Measurements from ENCODE around the gene AGPAT3. TPM values are rescaled to one million over a fixed set of nuclear protein-coding genes. Genes with fewer than 3 reads are reported as not detected.

AGPAT3 gene
- total RNA-seq, 2 experiments from 2014 or later, result 80.3 to 93.1 TPM

DNA sequence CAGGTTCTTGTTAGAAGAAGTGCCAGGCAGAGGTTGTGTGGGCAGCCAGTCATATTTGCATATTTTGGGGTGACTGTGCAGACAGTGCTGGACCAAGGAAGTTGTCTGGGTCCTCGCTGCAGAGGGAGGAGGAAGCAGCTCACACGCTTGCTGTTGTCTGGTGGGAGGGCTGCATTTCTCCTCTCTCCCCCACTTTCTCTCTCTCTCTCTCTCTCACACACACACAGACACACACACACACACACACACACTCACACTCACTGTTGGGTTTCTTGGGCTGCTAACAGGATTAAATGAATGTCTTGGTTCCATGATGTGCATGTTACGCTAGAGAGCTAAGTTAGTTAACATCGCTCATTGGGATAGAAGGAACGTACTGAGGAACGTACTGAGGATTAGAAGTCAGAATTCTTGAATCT is 72.9 kb downstream of the AGPAT3 start:
- Mint-ChIP-seq H3K27me3 (no peaks in the 10 kb centered on the region), H3K4me1 (peaks cover 19% of the 10 kb centered on the region), H3K27ac (peak overlapping the region; percentile 11), H3K9me3 (no peaks in the 10 kb centered on the region), H3K36me3 (ENCODE audit: low read depth) (peaks cover 3% of the 10 kb centered on the region), H3K4me3 (no peak overlapping the region)
- POLR2A ChIA-PET, result no interaction called here
- DNase-seq, result no peak
- CTCF ChIA-PET, result interaction anchor here (0.6 to 1.4 kb wide), 6 partner anchors 24 to 767 kb away, joined by 3 to 4 read pairs (median 3); partner anchors contain the start of gene RRP1

- Mint-ChIP-seq H3K9me3 (no peaks in the 10 kb centered on the region), H3K4me1 (peaks cover 19% of the 10 kb centered on the region), H3K27me3 (no peaks in the 10 kb centered on the region), H3K27ac (peak overlapping the region; percentile 84), H3K4me3 (peak overlapping the region; percentile 78), H3K36me3 (ENCODE audit: low read depth) (peaks cover 3% of the 10 kb centered on the region)
- POLR2A ChIA-PET, result interaction anchor here (0.6 kb wide), 1 partner anchor 192 kb away, joined by 3 read pairs; no protein-coding TSS in a partner anchor
- CTCF ChIA-PET, result interaction anchor here (0.6 to 1.4 kb wide), 9 partner anchors 9 to 150 kb away, joined by 3 to 4 read pairs (median 3); partner anchors contain the start of gene RRP1
- DNase-seq, result peak; percentile 94
Measured at GRCh38 chr21:43938751-43939442, 73.9 kb downstream of the AGPAT3 start.

DNA sequence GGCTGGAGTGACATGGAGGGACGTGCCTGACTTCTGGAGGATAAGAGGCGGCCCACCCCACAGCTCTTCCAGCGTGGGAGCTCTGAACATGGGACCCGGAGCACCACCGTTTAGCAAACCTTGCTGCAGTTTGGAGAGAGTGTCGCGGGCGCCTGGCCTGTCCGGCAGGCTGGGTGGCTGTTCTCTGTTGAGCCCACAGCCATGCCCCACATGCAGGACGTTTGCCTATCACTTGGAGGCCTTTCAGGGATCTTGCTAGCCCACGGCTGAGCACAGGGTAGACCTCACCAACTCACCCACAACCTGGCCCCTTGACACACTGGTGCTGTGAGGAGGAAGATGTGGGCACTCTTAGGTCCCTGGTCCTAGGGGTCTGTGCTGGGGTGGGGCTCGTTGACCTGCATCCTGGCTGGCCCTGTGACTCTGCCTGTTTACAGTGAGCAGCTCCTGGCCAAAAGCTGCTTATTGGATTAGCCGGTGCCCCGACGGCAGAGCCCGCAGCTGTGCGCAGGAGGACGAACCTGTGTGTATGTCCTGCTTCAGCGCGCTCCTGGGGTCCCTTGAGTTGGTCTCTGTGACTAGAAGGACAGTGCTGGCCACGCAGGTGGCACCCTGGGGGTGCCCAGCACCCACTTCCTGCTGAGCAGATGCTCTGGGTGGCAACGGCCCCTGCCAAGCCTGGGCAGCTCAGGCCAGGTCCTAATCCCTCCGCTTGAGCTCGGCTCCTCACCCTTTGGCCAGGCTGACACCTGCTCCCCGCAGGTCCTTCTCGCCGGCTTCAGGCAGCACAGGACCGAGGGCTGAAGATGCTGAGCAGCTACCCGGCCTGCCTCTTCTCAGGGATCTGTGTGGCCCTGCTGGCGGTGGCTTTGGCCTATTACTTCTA is 74.7 kb downstream of the AGPAT3 start:
- POLR2A ChIA-PET, result interaction anchor here (0.6 kb wide), 2 partner anchors 16 to 193 kb away, joined by 3 read pairs; no protein-coding TSS in a partner anchor
- no peaks in the 10 kb centered on the region for H3K27me3 Mint-ChIP-seq
- H3K4me3 Mint-ChIP-seq, result peak overlapping the region; percentile 78
- H3K36me3 Mint-ChIP-seq (ENCODE audit: low read depth), result peaks cover 3% of the 10 kb centered on the region
- CTCF ChIA-PET, result interaction anchor here (0.6 to 1.4 kb wide), 6 partner anchors 10 to 1166 kb away, joined by 3 to 4 read pairs (median 4); no protein-coding TSS in a partner anchor
- DNase-seq, result no peak
- H3K4me1 Mint-ChIP-seq, result peaks cover 19% of the 10 kb centered on the region
- H3K9me3 Mint-ChIP-seq, result no peaks in the 10 kb centered on the region
- peak overlapping the region; percentile 84 for H3K27ac Mint-ChIP-seq

DNA sequence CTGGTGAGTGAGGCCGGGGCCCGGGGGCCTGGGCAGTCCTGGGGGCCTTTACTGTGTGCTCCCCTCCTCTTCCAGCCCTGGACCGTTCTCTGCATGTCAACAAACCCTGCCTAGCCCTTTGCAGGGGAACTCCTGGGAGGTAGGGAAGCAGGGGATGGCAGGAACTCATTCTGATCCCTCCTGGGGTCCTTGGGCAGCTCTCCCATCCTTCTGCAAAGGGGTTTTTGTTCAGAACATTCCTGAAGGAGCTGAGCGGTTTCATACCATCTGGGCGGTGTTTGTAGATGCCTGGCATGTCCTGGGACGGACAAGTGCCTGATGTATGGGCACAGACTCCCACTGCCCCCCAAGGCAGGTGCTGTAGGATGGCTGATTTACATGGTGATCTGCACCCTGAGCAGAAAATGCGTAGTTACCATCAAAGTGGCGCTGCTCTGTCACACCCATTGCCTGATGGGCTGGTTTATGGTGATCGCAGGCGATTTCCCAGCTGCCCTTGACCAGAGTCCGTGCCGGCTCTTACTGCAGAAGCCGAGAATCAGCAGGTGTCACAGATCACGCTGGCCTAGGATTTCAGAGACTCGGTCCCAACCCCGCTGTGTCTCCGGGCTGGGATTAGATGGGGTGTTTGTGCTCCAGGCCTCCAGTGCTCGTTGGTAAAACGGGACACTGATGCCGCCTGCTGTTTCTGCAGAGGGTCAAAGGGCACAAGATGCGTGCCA is 75.5 kb downstream of the AGPAT3 start:
- Mint-ChIP-seq H3K36me3 (ENCODE audit: low read depth) (peaks cover 3% of the 10 kb centered on the region), H3K27me3 (no peaks in the 10 kb centered on the region), H3K4me3 (no peak overlapping the region), H3K4me1 (peaks cover 19% of the 10 kb centered on the region), H3K27ac (no peak overlapping the region), H3K9me3 (no peaks in the 10 kb centered on the region)
- ChIA-PET POLR2A (no interaction called here), CTCF (interaction anchor here (0.6 to 1.8 kb wide), 3 partner anchors 115 to 1165 kb away, joined by 3 to 4 read pairs (median 3); no protein-coding TSS in a partner anchor)
- DNase-seq, result no peak

- POLR2A ChIA-PET, result no interaction called here
- no peaks in the 10 kb centered on the region for H3K27me3 Mint-ChIP-seq
- CTCF ChIA-PET, result interaction anchor here (1.3 to 1.8 kb wide), 2 partner anchors 119 to 134 kb away, joined by 3 to 4 read pairs; no protein-coding TSS in a partner anchor
- no peak overlapping the region for H3K27ac Mint-ChIP-seq
- peaks cover 14% of the 10 kb centered on the region for H3K36me3 Mint-ChIP-seq (ENCODE audit: low read depth)
- H3K9me3 Mint-ChIP-seq, result peaks cover 6% of the 10 kb centered on the region
- H3K4me1 Mint-ChIP-seq, result peaks cover 19% of the 10 kb centered on the region
- no peak overlapping the region for H3K4me3 Mint-ChIP-seq
- DNase-seq, result no peak
Measured at GRCh38 chr21:43942201-43942600, 77.2 kb downstream of the AGPAT3 start.

- POLR2A ChIA-PET, result no interaction called here
- CTCF ChIA-PET, result interaction anchor here (1.3 kb wide), 1 partner anchor 134 kb away, joined by 4 read pairs; no protein-coding TSS in a partner anchor
Measured at GRCh38 chr21:43942621-43943020, 77.6 kb downstream of the AGPAT3 start.

DNA sequence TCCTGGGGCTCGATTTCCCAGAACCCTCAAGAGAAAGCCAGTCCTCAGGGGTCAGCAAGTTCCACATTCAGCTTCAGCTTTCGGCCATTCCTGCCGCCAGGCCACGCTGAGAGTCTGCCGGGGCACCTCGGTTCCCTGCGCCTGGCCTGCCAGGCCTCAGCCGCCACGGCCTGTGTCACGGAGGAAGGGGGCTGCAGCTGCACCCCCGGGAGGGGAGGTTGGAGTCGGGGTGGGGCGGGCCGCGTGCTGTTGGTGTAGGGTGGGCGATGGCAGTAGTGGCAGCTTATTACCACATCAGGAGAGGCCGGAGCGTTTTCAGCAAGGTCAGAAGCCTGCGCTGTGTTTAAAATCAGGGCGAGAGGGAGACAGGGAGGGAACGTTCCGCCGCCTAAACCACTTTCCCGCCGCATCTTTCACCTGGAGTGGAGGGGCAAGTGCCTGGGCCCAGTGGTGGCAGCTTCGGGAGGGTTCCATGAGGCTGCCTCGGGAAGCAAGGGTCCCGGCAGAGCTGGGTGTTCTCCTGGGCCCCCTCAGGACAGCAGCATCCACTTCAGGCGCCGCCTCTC is 78.6 kb downstream of the AGPAT3 start:
- H3K27ac Mint-ChIP-seq, result no peak overlapping the region
- CTCF ChIA-PET, result interaction anchor here (0.6 kb wide), 1 partner anchor 59 kb away, joined by 5 read pairs; no protein-coding TSS in a partner anchor
- peaks cover 8% of the 10 kb centered on the region for H3K4me1 Mint-ChIP-seq
- H3K9me3 Mint-ChIP-seq, result peaks cover 15% of the 10 kb centered on the region
- H3K27me3 Mint-ChIP-seq, result no peaks in the 10 kb centered on the region
- POLR2A ChIA-PET, result no interaction called here
- DNase-seq, result no peak
- H3K4me3 Mint-ChIP-seq, result no peak overlapping the region
- peaks cover 25% of the 10 kb centered on the region for H3K36me3 Mint-ChIP-seq (ENCODE audit: low read depth)

More at GRCh38 chr21:43942621-43943020, 77.6 kb downstream of the AGPAT3 start:
- no peak overlapping the region for H3K4me3 Mint-ChIP-seq
- DNase-seq, result no peak
- no peaks in the 10 kb centered on the region for H3K27me3 Mint-ChIP-seq
- H3K9me3 Mint-ChIP-seq, result peaks cover 7% of the 10 kb centered on the region
- H3K36me3 Mint-ChIP-seq (ENCODE audit: low read depth), result peaks cover 17% of the 10 kb centered on the region
- no peak overlapping the region for H3K27ac Mint-ChIP-seq
- peaks cover 15% of the 10 kb centered on the region for H3K4me1 Mint-ChIP-seq

DNA sequence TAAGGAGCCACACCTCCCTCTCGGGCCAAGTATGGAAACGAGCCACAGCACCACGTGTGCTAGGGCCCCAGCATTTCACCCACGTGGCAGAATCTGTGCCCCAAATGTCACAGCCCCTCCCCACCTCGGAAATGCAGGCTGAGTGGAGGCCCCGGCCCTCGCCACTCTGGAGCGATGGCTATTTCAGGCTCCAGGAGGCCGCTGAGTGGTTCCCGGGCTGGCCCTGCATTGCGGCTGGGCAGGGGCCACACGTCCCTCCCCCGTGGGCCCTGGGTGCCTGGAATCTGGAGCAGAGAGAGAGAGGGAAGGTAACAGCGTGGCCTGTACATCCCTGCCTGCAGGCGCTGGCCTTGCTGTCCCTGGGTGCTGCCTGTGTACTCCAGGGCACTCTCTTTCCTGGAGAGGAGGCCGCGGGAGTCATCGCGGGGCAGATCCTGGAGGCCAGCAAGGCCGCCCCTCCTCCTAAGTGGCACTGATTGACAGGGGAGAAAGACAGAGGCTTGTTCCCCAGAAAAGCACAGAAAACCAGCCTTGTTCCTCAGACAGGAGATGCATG is 79.1 kb downstream of the AGPAT3 start:
- DNase-seq, result no peak
- Mint-ChIP-seq H3K27ac (no peak overlapping the region), H3K27me3 (no peaks in the 10 kb centered on the region), H3K4me3 (no peak overlapping the region), H3K36me3 (ENCODE audit: low read depth) (peaks cover 28% of the 10 kb centered on the region), H3K9me3 (peaks cover 19% of the 10 kb centered on the region), H3K4me1 (peaks cover 5% of the 10 kb centered on the region)
- POLR2A ChIA-PET, result no interaction called here
- CTCF ChIA-PET, result interaction anchor here (0.6 kb wide), 1 partner anchor 59 kb away, joined by 5 read pairs; no protein-coding TSS in a partner anchor

DNA sequence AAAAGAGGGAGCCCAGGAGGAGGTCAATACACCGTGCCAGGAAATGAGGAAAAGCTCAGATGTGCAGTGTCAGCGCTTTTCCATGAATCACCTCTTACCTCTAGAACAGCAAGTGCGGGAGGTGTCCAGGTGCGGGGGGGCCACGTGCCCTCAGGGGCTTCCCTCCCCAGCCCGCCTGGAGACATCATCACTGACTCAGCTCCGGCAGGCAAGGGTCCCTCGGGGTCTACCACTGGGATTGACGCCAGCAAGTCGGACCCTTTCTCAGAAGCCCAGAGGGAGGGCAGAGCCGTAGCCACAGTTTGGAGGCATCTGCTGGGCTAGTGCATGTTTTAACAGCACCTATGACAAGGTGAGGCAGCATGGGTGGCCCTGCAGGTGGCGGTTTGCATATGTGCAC is 79.7 kb downstream of the AGPAT3 start:
- H3K27ac Mint-ChIP-seq, result no peak overlapping the region
- ChIA-PET CTCF (interaction anchor here (0.6 kb wide), 1 partner anchor 50 kb away, joined by 4 read pairs; no protein-coding TSS in a partner anchor), POLR2A (no interaction called here)
- no peak for DNase-seq
- no peaks in the 10 kb centered on the region for H3K27me3 Mint-ChIP-seq
- H3K9me3 Mint-ChIP-seq, result peaks cover 24% of the 10 kb centered on the region
- H3K4me3 Mint-ChIP-seq, result no peak overlapping the region
- H3K36me3 Mint-ChIP-seq (ENCODE audit: low read depth), result peaks cover 32% of the 10 kb centered on the region
- peaks cover 9% of the 10 kb centered on the region for H3K4me1 Mint-ChIP-seq

GRCh38 chr21:43948740-43949498 is 83.9 kb downstream of the AGPAT3 start:
- peaks cover 44% of the 10 kb centered on the region for H3K36me3 Mint-ChIP-seq (ENCODE audit: low read depth)
- ChIA-PET POLR2A (no interaction called here), CTCF (interaction anchor here (1.0 to 1.4 kb wide), 2 partner anchors 10 to 123 kb away, joined by 3 read pairs; no protein-coding TSS in a partner anchor)
- H3K4me3 Mint-ChIP-seq, result no peak overlapping the region
- peaks cover 21% of the 10 kb centered on the region for H3K4me1 Mint-ChIP-seq
- no peak for DNase-seq
- peaks cover 24% of the 10 kb centered on the region for H3K9me3 Mint-ChIP-seq
- H3K27me3 Mint-ChIP-seq, result no peaks in the 10 kb centered on the region
- H3K27ac Mint-ChIP-seq, result no peak overlapping the region

DNA sequence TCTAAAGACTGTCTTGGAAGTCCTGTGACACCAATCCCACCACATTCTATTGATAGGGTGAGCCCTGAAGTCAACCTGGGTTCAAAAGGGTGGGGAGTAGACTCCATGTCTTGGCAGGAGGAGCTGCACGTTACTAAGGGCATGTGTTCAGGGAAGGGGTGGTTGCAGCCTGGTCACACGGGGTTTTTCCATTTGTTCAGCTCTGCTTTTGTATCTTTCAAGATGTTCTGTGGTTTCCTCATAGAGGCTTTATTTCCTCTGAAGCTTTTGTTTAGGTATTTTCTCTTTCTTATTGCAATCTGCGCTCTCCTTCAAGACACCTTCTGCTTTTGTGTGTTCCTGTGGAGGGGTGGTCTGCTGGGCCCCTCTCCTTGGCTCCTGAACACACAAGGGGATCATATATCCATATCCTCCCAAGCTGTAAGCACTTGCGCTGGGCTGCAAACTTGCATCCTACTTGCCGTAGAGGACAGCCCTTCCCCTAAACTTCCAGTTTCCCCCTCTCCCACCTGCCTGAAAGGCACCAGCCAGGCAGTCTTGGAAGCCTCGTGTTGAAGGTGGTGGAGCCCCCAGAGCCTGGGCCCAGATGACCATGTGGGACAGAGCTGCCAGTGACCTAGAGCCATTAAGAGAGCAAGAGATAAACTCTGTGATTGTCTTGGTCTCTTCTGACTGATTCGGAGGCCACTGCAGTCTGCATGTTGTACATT is 84.6 kb downstream of the AGPAT3 start:
- peaks cover 21% of the 10 kb centered on the region for H3K4me1 Mint-ChIP-seq
- H3K36me3 Mint-ChIP-seq (ENCODE audit: low read depth), result peaks cover 45% of the 10 kb centered on the region
- H3K27ac Mint-ChIP-seq, result peak overlapping the region; percentile 63
- ChIA-PET CTCF (interaction anchor here (1.0 kb wide), 2 partner anchors 11 to 23 kb away, joined by 3 read pairs; no protein-coding TSS in a partner anchor), POLR2A (no interaction called here)
- DNase-seq, result peak; percentile 34
- H3K27me3 Mint-ChIP-seq, result no peaks in the 10 kb centered on the region
- no peak overlapping the region for H3K4me3 Mint-ChIP-seq
- H3K9me3 Mint-ChIP-seq, result peaks cover 24% of the 10 kb centered on the region
